ENCODE measurements around the gene KRTAP9-4.
"Not testable (repeated sequence)": the region's sequence is repeated elsewhere in the genome, so short reads cannot be mapped to it uniquely, and the experiment has no call there.

Gene KRTAP9-4

DNA sequence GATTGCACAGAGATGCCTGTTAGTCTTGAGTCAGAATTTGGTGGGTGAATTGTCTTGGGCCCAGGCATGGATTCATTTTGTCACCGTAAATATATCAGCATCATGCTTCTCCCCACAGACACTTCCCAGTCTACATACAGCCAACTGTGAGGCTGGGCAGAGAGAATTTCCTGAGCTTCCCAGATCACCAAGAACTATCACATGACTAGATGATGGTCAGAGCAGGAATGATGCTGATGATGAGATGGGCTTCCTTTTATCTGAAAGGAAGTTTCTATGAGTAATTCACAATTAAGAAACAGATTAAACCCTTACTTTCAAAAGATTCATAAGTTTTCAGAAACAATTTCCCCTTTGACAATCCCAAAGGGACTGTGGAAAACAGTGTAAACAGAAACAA is 5.4 kb downstream of the KRTAP9-4 start:
- Mint-ChIP-seq H3K9me3 (no peaks in the 10 kb centered on the region), H3K4me1 (peaks cover 6% of the 10 kb centered on the region), H3K36me3 (no peaks in the 10 kb centered on the region), H3K27ac (no peak overlapping the region), H3K4me3 (no peak overlapping the region)
- ATAC-seq = no peak
- no peak for DNase-seq (ENCODE audit: low spot score in 2 of 2)

GRCh38 chr17:41255381-41256290 is 6.1 kb downstream of the KRTAP9-4 start, which contains the start of gene KRTAP9-9:
Gene KRTAP9-9 (plus strand): TSS chr17:41255384.
- not testable (repeated sequence) for DNase-seq (ENCODE audit: low spot score in 2 of 2); H3K4me3 Mint-ChIP-seq; H3K4me1 Mint-ChIP-seq; ATAC-seq; H3K9me3 Mint-ChIP-seq; H3K36me3 Mint-ChIP-seq; H3K27ac Mint-ChIP-seq

DNA sequence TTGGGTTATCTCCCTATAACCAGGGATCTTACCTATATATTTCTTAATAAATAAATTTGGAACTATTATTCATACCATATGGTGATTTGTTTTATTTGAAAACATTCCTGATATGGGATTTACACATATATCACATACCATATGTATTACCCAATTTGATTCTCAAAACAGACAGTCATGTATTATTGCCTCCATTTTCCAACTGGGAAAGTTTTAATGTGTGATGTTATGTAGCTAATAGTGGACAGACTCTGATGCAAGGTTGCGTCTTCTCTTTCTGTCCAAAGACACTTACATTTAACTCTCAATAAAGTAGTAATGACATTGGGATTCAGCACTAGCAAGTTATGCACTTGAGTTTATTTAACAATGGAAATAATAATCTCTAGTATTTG is 6.8 kb downstream of the KRTAP9-4 start:
- ATAC-seq = no peak
- peaks cover 6% of the 10 kb centered on the region for H3K4me1 Mint-ChIP-seq
- no peak for DNase-seq (ENCODE audit: low spot score in 2 of 2)
- H3K27ac Mint-ChIP-seq = no peak overlapping the region
- H3K9me3 Mint-ChIP-seq = no peaks in the 10 kb centered on the region
- H3K4me3 Mint-ChIP-seq = no peak overlapping the region
- H3K36me3 Mint-ChIP-seq = no peaks in the 10 kb centered on the region

DNA sequence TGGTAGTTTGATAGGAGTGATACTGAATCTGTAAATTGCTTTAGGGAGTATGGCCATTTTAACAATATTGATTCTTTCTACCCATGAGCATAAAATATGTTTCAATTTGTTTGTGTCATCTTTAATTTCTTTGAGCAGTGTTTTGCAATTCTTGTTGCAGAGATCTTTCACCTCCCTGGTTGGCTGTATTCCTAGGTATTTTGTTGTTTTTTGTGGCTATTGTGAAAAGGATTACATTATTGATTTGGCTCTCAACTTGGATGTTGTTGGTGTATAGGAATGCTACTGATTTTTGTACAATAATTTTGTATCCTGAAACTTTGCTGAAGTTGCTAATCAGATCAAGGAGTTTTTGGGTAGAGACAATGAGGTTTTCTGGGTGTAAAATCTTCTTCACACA is 8.9 kb downstream of the KRTAP9-4 start:
- Mint-ChIP-seq H3K4me3 (no peak overlapping the region), H3K36me3 (no peaks in the 10 kb centered on the region), H3K9me3 (no peaks in the 10 kb centered on the region), H3K27ac (no peak overlapping the region), H3K4me1 (peaks cover 11% of the 10 kb centered on the region)
- ATAC-seq (no peak), DNase-seq (ENCODE audit: low spot score in 2 of 2) (no peak)

GRCh38 chr17:41263212-41263611 is 13.7 kb downstream of the KRTAP9-4 start:
- Mint-ChIP-seq H3K27ac (no peak overlapping the region), H3K9me3 (no peaks in the 10 kb centered on the region), H3K36me3 (no peaks in the 10 kb centered on the region), H3K4me3 (no peak overlapping the region), H3K4me1 (peaks cover 5% of the 10 kb centered on the region)
- no peak for ATAC-seq
- no peak for DNase-seq (ENCODE audit: low spot score in 2 of 2)

GRCh38 chr17:41264599-41264998 is 15.1 kb downstream of the KRTAP9-4 start:
- Mint-ChIP-seq H3K9me3 (no peaks in the 10 kb centered on the region), H3K36me3 (no peaks in the 10 kb centered on the region), H3K4me3 (no peak overlapping the region), H3K27ac (no peak overlapping the region), H3K4me1 (peaks cover 5% of the 10 kb centered on the region)
- DNase-seq (ENCODE audit: low spot score in 2 of 2) (no peak), ATAC-seq (no peak)

- H3K36me3 Mint-ChIP-seq = no peaks in the 10 kb centered on the region
- H3K4me1 Mint-ChIP-seq = peaks cover 5% of the 10 kb centered on the region
- no peaks in the 10 kb centered on the region for H3K9me3 Mint-ChIP-seq
- ATAC-seq (no peak), DNase-seq (ENCODE audit: low spot score in 2 of 2) (no peak)
- no peak within 1 kb of the TSS for H3K4me3 Mint-ChIP-seq
- H3K27ac Mint-ChIP-seq = no peak within 1 kb of the TSS
Observed at GRCh38 chr17:41265078-41265477, 15.6 kb downstream of the KRTAP9-4 start, which contains the start of gene KRTAP9-6. Gene KRTAP9-6 (plus strand): TSS chr17:41265378. CDS start chr17:41265378, 0 bp downstream.

DNA sequence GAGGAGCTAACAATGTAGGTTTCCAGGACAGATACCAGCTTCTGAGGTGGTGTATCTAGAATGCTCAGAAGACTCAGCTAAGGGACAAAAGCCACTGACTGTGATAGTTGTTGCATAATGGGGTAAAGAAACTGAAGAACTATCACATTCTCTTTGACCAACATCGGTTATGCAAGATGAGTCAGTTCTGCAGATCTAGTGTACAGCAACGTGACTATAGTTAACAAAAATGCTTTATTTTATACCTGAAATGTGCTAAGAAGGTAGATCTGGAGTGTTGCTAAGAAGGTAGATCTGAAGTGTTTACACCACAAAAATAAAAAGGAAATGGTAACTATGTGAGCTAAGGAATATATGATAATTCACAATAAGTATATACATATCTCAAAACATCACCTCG is 18.2 kb downstream of the KRTAP9-4 start:
- ATAC-seq = no peak
- Mint-ChIP-seq H3K4me3 (no peak overlapping the region), H3K4me1 (peaks cover 4% of the 10 kb centered on the region), H3K27ac (no peak overlapping the region), H3K9me3 (no peaks in the 10 kb centered on the region), H3K36me3 (no peaks in the 10 kb centered on the region)
- no peak for DNase-seq (ENCODE audit: low spot score in 2 of 2)

- not testable (repeated sequence) for H3K4me1 Mint-ChIP-seq; H3K36me3 Mint-ChIP-seq; H3K27ac Mint-ChIP-seq; ATAC-seq; H3K9me3 Mint-ChIP-seq; DNase-seq (ENCODE audit: low spot score in 2 of 2); H3K4me3 Mint-ChIP-seq
Observed at GRCh38 chr17:41271323-41271722, 21.8 kb downstream of the KRTAP9-4 start.

- Mint-ChIP-seq H3K4me3 (no peak overlapping the region), H3K4me1 (peaks cover 9% of the 10 kb centered on the region), H3K27ac (no peak overlapping the region), H3K36me3 (no peaks in the 10 kb centered on the region), H3K9me3 (no peaks in the 10 kb centered on the region)
- DNase-seq (ENCODE audit: low spot score in 2 of 2) (no peak), ATAC-seq (no peak)
Observed at GRCh38 chr17:41271858-41272257, 22.4 kb downstream of the KRTAP9-4 start.

- not testable (repeated sequence) for H3K4me1 Mint-ChIP-seq; H3K9me3 Mint-ChIP-seq; H3K36me3 Mint-ChIP-seq; DNase-seq (ENCODE audit: low spot score in 2 of 2); ATAC-seq; H3K27ac Mint-ChIP-seq; H3K4me3 Mint-ChIP-seq
Observed at GRCh38 chr17:41275648-41276190, 26.2 kb downstream of the KRTAP9-4 start, which contains the start of gene KRTAP9-7. Gene KRTAP9-7 (plus strand): TSS chr17:41275698. CDS start chr17:41275698, 0 bp downstream.

DNA sequence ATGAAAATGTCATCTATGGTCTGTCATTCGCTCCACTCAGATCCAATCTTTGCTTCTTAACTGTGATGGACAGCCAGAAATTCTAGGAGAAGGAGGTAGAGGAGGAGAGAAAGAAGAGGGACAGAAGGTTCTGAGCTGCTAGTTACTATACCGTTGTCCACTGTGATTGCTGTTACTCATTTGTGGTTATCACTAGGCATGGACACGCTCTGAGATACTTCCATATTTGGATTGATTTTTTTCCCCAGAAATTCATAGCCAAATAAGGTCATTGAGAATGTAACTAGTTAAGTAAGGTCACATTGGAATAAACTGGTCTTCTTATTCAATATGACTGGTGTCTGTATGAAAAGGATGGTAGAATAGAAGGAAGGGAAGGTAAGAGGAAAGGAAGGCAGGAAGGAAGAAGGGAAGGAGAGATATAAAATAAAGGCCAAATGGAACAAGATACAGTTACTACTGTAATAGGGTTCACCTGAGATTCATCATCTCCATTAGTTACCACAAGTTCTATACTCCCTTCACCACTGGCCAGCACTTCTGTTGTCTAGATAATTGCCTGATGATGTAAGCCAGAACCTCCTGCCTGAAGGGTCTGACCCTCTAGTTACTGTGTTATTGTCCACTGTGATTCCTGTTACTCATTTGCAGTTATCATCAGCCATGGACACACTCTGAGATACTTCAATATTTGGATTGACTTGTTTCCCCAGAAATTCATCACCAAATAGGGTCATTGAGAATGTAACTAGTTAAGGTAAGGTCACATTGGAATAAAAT is 28.9 kb downstream of the KRTAP9-4 start:
- H3K27ac Mint-ChIP-seq = no peak overlapping the region

DNA sequence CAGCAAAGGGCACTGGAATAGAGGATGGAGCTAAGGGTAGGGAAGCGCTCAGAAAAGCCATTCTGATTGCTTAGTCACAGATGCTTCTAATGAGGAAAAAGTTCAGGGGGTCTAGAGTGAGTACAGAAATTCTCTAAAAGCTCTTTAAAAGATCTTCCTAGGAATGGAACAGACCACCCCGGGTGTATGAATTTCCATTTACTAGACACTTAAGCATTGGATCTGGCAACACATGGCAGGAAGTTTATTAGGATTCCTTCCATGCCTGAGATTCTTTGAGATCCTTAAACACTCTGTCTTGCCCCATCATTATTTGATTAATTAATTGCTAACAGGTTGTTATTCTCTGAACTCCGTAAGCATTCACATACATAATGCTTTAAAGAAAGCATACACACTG is 34.6 kb downstream of the KRTAP9-4 start:
- no peak for DNase-seq (ENCODE audit: low spot score in 2 of 2)
- no peak for ATAC-seq
- no peak overlapping the region for H3K4me3 Mint-ChIP-seq
- no peaks in the 10 kb centered on the region for H3K36me3 Mint-ChIP-seq
- no peaks in the 10 kb centered on the region for H3K4me1 Mint-ChIP-seq
- no peak overlapping the region for H3K27ac Mint-ChIP-seq
- no peaks in the 10 kb centered on the region for H3K9me3 Mint-ChIP-seq

More for the DNA sequence above, 28.9 kb downstream of the KRTAP9-4 start:
- Mint-ChIP-seq H3K4me1 (peaks cover 9% of the 10 kb centered on the region), H3K36me3 (no peaks in the 10 kb centered on the region), H3K9me3 (no peaks in the 10 kb centered on the region), H3K4me3 (no peak overlapping the region)
- no peak for ATAC-seq
- no peak for DNase-seq (ENCODE audit: low spot score in 2 of 2)

DNA sequence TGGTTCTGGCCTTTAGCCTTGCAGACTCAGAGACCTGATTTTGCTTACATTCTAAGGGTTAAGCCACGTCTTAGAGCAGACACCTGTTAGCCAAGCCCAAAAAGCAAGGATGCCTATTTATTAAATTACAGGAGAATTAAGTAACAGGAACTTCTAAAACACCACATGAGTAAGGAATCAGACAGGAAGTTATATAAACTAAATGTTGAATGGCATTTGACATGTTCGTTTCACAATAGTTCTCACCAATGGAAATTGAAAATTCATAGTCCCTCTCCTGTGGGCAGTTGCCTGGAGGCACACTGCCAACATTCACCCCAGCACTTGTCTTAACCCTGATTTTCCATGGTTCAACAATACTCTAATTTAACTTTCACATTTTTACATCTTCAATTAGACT is 35.1 kb downstream of the KRTAP9-4 start:
- no peaks in the 10 kb centered on the region for H3K36me3 Mint-ChIP-seq

DNA sequence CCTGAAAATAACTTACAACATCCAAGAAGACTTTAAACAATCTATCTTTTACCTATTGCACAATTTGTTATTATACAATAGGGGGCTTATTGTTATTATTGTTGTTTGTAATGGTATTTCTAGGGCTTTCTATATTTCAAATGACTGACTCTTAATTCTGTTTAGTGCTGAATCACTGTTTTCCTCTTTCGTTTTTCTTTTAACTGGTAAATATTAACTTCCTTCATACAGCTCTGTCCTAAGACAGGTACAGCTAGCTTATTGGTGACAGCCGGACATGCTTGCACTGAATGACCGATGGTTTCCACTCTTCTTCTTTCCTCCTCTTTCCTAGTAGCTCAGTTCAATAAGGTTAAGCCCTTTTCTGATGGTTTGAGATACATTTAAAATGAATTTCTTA is 37.6 kb downstream of the KRTAP9-4 start:
- ATAC-seq (no peak), DNase-seq (ENCODE audit: low spot score in 2 of 2) (no peak)
- no peaks in the 10 kb centered on the region for H3K36me3 Mint-ChIP-seq
- no peak overlapping the region for H3K4me3 Mint-ChIP-seq
- no peak overlapping the region for H3K27ac Mint-ChIP-seq
- no peaks in the 10 kb centered on the region for H3K4me1 Mint-ChIP-seq
- H3K9me3 Mint-ChIP-seq = no peaks in the 10 kb centered on the region

More for the DNA sequence above, 35.1 kb downstream of the KRTAP9-4 start:
- DNase-seq (ENCODE audit: low spot score in 2 of 2) = no peak
- Mint-ChIP-seq H3K4me1 (no peaks in the 10 kb centered on the region), H3K27ac (no peak overlapping the region), H3K9me3 (no peaks in the 10 kb centered on the region), H3K4me3 (no peak overlapping the region)
- ATAC-seq = no peak
